LHCN-M2 (cell line): ENCODE data around the gene EIPR1. TPM values are rescaled to one million over a fixed set of nuclear protein-coding genes. Genes with fewer than 3 reads are reported as not detected.
"Not testable (repeated sequence)": the region's sequence is repeated elsewhere in the genome, so short reads cannot be mapped to it uniquely, and the experiment has no call there.

ENCODE experiments used
- DNase-seq: peaks from one replicate; pipeline ENCODE4 v3.0.0-alpha.2; 2012; ENCODE audit warnings: low read depth
- total RNA-seq: library from RNA; depleted of rRNA; stranded (reverse); fragments of >200 nt; gene quantifications from 2 replicates; pipeline ENCODE4 v1.2.3, GENCODE V29; 2014

Gene EIPR1
- total RNA-seq, 1 experiment from 2014 or later, result 77.5 TPM

DNA sequence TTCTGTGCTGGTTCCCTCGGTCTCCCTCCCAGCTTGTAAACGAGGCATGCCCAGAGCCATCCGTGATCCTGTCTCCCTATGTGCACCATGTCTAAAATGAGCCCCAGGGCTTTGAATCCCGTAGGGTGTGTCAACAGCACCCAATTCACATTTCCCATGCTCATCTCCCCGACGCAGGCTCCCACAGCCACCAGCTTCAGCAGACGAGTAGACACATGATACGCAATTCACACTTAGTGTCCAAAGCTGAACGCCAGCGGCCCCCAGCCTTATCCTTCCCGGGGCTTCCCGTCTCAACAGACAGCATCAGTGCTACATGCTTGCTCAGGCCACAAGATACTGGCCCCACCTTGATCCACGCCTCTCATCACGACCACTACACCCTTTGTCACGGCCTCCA lies 88.1 kb downstream of the EIPR1 start:
- no peak for DNase-seq

DNA sequence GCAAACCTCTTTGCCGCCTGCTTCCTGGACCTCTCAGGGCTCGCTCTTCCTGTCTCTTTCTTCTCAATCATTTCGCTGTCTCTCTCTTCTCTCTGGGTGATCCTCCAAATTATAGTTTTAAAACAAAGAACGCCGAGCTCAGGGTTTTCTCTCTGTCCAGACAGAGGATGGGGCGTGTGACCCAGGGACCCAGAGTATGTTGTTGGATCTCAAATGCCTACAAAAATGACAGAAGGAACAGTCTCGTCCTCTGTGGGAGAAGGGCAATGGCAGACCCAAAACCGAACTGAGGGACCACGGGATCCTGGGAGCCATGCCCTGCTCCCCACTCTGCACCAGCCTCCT lies 88.5 kb downstream of the EIPR1 start:
- DNase-seq, result no peak

DNA sequence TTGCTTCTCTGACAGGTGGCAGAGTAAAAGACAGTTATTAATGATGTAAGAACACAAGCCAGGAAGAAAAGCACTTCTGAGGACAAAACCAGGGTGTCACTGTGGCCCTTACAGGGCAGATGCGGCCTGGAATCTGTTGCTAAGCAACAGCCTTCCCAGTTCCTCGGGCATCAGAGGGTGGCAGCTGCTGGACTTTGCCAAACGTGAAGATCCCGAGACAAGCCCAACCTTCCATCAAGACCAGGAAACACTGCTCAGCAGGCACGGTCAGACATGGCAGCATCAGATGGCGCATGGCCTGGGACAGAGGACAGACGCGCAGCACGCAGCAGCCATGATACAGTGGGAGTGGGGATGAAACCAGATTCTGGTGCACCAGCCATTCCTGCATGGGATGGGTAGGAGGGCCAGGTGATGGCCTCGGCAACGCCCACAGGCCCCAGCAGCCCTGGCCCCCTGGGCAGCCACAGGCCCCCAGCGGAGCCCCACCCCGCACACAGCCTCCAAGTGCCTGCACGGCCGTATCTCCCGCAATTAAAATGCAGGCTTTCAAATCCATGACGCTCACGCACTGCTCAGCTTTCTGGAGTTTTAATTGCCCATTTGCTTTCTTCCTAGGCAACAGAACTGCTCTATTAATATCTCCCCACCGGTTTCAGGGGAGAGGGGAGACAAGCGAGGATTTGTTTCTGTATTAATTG lies 89.0 kb downstream of the EIPR1 start:
- DNase-seq, result no peak

DNA sequence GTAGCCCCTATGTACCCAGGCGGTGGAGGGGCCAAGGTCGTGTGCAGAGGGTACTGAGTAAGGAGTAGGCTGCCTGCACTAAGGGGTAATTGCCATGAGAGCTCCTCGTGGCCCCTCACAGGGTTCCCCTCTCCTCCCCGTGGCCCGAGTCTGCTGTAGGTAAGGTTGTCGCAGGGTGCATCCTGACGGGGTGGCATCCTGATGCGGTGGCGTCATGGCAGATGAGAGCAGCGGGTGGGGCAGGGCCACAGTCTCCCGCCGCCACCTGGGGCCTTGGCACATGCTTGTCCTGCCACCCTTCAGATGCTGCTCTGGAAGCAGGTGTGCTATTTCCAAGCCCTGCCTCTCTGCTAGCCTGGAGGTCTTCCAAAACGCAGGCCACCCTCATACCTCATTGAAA lies 89.7 kb downstream of the EIPR1 start:
- no peak for DNase-seq

DNA sequence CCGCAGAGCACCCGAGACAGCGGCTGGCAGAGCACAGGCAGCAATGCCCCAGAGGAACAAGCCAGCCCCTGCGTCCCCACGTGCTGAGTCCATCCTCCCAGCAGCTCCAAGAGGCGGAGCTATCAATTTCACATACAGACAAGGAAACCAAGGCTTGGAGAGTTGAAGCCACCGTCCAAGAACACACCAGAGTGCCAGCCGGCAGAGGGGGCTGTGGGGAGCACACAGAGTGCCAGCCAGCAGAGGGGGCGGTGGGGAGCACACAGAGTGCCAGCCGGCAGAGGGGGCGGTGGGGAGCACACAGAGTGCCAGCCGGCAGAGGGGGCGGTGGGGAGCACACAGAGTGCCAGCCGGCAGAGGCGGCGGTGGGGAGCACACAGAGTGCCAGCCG lies 91.0 kb downstream of the EIPR1 start:
- DNase-seq, result not testable (repeated sequence)

DNA sequence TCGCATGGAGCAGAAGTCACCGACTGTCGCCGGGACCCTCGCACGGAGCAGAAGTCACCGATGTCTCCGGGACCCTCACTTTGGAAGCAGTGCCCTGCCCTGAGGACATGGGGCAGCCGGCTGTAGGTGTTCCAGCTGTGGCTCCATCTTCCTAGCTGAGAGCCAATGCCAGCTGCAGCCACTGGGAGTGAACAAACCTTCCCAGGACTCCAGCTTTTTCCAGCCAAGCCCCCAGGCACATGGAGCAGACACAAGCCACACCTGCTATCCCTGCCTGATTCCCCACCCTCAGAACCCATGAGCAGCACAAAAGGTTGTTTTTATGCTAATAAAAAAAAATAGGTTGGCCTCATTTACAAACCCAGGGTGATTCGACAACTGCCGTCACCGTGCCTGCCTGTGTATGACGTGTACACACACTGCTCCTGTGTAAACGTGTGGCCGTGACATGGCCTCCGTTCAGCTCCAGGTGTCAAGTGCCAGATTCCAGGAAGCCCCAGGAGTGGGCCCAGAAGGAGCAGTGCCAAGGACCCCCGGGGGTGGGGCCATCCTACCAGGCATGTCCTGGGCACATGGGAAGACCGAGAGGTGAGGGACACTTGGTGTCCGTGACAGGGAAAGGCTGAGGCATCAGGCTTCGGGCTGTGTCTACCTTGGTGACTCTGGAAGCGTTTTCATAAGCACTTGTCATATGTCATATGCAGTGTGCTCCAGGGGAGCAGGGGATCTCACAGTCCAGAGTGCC lies 91.5 kb downstream of the EIPR1 start:
- DNase-seq, result no peak

DNA sequence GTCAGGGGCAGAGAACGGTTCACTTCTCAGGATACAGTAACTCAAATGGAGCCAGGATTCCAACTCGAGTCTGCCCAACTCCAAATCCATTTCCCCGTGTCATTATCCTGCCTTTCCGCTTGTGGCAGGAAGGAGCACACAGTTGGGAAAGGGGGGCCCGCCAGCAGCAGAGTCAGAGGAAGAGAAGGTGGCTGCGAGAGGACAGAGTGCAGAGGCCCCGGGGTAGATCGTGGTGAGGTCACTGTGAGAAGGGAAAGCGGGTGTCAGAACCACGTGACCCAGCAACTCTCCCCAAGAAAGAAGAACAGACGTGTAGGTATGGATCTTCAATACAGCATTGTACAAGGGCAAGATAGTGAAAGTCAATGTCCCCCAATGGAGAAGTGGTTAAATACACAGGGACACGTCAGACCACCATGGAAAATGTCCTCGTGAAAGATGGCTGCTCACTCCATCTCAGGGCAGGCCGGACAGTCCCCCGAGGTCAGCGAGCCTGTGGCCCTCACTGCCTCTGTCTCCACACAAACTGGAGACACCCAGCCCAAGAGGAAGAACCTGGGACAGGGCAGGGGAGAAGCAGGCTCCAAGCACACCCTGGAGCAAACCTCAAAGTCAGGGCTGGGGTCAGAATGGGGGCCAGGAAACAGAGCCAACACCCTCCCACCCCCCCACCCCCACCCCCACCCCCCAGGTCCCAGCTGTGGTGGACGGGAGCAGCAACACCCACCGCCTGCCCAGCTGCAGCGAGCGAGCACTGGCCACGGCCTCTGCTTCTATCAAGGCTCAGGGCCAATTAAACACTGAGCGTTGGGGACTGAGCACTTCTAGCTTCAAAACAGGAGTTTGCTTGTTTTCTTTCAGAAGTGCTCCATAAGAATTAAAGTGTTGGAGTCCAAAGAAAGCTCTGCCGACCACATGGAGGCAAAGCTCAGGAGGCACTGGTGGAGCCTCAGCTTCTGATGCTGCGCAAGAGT lies 92.7 kb downstream of the EIPR1 start:
- DNase-seq, result no peak

DNA sequence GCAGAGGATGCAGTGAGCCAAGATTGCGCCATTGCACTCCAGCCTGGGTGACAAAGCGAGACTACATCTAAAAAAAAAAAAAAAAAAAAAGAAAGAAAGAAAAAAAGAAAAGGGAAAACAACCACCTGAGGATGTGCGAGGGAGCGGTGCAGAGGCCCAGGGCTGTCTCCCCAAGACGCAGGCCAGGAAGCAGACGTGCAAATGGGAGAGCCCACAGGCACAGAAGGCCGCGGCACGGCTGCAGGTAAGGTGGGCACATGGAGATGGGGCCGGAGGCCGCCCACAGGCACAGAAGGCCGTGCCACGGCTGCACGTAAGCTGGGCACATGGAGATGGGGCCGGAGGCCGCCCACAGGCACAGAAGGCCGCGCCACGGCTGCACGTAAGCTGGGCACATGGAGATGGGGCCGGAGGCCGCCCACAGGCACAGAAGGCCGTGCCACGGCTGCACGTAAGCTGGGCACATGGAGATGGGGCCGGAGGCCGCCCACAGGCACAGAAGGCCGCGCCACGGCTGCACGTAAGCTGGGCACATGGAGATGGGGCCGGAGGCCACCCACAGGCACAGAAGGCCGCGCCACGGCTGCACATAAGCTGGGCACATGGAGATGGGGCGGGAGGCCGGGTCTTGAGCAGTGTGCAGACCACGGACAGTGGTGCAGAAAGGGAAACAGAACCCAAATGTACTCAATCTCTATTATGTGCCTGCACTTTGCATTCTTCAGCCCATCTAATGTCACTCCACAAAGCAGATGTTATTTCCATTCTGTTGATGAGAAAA lies 93.6 kb downstream of the EIPR1 start:
- DNase-seq, result not testable (repeated sequence)

DNA sequence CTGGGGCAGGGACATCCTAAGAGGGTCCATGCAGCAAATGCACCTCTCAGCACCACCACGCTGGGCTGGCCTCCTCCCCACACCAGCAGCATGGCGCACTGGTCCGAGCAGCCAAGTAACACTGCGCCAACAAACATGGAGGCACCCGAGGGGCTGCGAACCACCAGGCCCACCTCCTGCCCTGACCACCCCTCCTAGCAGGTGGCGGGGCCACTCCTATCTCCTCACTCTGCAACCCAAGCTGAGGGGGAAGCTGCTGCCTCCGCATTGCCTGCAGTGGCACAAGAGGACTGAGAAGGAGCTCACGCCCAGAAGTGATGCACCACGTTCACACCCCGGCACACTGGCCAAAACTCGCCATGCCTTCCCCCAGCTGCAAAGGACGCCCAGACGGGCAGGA lies 94.4 kb downstream of the EIPR1 start:
- no peak for DNase-seq

DNA sequence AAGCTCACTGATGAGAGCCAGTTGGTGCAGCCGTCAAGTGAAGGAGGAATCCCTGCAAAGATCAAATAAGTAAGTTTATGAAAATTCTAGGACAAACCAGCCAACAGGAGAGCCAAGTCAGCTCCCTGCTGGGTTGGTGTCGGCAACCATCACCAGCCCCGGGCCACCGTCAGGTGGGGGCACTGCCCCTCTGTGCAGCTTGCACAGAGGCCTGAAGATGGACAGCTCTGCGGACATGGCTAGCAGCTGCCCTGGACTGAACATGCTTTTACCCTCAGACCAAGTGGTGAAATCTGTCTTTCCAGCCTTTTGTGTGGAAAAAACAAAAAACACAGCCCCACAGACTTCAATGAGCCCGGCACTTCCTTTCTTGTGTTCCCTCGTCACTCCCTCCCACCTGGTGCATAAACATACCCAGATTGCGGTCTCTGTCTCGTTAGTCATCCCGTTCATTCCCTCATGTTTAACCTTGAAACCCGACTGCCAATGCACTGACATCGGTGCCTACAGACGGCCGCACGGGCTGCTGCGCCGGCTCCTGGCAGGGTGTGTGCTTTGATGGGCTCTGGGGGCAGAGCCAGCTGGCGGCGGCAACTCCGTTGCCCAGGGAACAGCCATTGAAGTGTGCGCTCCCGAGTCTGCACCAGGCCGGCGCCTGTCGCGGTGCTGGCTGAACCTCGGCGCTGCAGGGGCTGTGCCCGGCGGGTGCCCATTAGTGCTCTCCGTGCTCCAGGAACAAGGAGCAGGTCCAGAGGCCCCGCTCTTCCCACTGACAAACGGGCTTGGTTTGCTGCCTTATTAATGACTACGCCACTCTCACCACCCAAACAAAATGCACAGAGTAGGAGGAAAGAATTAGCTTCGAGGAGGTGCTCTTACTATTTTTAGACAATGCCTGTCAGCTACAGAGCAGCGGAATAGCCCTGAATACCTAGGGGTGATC lies 95.3 kb downstream of the EIPR1 start:
- DNase-seq, result peak; percentile 66

DNA sequence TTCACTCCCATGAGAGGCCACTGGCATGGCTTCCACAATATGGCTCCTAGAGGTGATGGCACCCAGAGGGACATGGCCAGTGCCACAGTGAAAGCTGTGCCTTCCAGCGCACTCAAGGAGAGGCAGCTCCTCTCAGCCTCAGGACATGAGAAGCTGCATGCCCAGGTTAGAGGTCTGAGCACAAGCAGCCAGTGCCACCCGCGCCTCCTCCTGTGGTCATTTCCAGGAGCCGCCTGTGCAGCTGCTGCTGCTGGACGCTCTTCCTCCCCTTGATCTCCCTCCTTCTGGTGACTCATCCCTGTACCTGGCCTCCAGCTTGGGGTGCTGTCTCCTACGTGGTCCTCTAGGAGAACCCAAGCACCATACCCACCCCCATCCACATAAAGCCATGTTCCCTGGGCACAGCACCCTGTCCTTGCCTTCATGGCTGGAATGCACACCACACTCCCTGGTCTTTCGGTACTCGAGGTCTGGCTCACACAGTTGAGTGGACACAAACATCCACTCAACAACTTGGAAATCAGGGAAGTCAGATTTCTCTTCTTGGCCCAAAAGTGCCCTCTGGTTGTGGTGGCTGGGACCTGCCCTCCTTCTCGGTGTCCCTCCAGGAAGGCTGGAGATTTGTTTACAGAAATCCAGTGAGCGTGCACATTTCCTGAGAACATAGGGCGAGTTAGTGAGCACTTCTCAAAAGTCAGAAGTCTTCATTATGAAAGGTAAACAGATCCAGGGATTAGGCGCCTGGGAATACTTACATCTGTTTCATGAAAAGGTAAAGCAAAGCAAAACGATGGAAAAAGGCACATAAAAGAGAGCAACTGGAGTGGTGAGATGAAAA lies 96.7 kb downstream of the EIPR1 start:
- no peak for DNase-seq

DNA sequence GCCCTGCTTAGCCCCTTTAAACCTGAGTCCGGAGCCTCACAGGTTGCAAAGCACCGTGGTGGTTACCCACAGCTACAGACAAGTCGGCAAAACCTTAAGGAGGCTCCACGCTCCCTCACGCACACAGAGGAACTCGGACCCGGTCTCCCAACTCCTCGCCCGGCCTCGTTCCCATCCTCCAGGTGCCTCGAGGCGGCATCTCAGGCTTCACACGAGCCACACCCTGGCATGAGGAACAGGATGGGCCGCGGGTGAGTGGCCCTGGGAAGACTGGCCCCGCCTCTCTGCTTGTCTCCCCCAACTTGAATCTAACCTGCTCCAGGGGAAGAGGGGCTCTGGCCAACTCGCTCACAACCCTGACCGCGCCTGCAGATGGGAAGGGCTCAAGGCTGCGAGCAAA lies 97.4 kb downstream of the EIPR1 start:
- DNase-seq, result no peak

DNA sequence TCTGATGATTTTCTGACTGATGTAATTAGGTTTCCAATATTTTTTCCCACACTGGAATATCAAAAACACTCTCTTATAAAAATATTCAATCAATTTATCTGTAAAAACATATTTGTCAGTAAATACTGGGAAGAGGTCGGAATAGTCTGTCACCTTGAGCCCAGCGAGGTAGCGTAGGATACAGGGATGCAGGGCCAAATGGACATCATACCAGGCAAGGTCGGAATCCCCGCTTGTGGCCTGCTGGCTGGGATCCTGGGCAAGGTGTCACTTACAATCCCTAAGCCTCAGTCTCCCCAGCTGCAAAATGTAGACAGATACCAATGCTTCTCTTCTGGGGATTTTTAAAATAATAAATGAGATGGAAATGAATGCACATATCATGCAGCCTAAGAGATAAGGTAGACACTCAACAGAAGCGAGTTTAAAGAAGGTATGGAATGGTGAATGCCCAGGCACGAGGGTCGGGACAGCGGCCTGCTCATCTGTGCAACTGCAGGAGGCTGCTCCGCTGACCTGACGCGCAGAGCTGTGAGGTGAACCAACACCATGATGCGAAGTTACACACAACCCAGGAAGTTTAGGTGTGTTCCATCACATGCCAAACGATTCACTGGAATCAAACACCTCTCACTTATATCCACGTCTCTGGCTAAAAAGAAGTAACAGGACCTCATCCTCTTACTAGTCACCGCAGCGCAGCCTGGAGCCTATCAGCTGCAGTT lies 98.2 kb downstream of the EIPR1 start:
- no peak for DNase-seq

DNA sequence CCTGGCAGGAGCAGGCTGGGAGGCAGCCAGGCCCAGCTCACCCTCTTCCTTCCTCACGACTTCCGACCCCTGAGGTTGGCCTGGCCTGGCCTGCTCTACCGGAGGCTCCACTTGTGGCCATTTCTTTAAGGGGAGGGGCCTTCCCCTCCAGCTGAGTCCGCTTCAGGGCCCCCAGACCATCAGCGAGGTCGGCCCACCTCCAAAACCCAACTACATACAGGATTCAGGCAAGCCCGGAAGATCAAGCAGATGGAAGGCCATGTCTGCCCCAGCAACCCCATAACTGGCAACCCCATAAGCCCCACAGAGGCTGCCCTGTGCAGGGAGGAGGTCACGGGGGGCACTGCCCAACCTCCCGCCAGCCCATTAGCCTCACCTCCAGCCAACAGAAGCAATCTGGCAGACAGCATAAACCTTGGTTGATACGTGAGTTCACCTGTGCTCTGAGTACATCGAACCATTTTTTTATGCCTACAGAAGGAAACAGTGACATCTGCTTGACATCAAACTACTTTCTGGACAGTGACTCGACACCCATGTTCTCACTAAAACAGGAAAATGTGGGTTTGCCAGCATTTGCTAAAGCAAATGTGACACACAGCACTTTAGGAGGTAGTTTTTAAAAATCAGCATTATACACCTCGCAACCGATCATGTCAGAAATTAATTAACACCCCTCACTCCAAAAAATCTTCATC lies 98.9 kb downstream of the EIPR1 start:
- DNase-seq, result no peak

DNA sequence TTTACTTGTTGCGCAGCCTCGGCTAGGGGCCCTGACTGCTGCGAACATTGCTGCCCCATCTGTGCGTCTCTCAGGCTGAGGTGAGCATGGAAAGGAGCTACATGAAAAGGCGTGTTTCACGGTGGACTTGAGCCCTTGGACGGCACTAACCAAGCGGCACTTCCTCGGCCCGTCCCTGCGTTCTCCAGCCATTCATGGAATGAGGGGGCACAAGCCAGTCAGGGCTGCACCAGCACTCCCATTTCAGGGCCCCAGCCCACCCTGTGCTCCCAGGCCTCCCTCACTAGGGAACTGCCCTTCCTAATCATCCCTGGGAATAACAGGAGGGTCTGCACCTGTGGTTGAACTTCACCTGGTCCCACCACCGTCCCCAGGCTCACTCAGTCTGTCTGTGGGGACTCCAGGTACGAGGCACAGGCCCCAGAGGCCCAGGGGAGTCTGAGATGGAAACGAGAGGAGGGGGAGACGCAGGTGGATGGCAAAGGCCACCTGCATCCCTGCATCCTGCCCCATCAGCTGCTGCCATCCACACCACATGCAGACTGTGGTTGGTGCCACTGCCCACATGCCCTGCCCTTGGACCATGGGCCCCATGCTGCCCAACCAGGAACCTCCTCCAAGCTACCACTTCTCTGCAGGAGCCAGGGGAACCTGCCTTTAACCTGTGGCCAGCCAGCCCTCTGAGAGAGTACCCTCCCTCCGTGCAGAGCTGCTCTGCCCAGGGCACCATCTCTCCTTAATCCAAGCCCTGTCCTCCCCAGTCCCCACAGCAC lies 99.7 kb downstream of the EIPR1 start:
- no peak for DNase-seq

DNA sequence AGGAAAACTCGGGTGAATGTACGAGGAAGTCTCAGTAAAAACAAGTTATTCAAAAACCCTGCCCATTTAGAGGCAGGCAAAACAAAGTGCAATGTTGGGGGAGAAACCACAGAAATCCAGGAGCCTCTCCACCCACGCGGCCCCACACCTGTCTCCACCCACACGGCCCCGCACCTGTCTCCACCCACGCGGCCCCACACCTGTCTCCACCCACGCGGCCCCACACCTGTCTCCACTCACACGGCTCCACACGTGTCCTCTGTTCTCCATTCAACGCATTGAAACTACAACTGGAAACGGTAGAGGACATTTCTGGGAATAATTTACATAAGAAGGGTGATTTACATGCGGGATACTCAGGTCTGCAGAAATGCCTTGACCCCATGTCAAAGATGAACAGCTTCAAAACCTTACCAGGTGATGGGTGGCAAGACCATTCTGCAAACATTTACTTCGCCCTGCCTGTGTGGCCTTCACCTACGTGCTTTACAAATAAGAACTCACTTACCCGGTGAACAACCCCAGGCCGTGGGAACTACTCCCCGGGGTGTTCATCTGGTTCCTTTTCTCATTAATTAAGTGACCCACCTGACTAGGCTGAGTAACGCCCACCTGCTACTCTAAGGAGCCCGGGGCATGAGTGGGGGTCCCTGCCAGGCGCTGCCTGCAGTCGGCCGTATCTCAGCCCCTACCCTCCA lies 100.4 kb downstream of the EIPR1 start:
- no peak for DNase-seq

DNA sequence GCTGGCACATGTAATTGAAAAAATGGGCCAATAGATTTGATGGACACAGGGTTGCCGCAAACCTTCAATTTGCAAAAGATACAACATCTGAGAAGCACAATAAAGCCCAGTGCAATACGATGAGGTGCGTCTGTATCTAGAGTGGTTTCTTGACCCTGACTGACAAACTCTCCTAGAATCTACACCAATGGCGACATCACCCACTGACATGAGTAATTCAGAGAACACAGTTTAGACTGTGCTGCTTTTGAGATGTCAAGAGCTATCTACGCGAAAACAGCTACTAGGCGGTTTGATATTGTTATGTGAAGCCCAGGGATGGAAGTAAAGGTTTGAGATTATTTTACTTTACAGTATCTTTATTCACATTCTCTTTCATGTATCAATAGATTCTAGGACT lies 104.9 kb downstream of the EIPR1 start:
- DNase-seq, result no peak
